ENCODE measurements around the gene ARL14EP. TPM values are rescaled to one million over a fixed set of nuclear protein-coding genes. Genes with fewer than 3 reads are reported as not detected.
A peak's percentile ranks its signal among the peaks of the same experiment; 100 is the strongest.

ARL14EP gene
- total and polyA plus RNA-seq, 2 of the 8 experiments (the other 6 are each of a cell fraction or from before 2014, with no cell fraction given) = 14.3 to 29.6 TPM

DNA sequence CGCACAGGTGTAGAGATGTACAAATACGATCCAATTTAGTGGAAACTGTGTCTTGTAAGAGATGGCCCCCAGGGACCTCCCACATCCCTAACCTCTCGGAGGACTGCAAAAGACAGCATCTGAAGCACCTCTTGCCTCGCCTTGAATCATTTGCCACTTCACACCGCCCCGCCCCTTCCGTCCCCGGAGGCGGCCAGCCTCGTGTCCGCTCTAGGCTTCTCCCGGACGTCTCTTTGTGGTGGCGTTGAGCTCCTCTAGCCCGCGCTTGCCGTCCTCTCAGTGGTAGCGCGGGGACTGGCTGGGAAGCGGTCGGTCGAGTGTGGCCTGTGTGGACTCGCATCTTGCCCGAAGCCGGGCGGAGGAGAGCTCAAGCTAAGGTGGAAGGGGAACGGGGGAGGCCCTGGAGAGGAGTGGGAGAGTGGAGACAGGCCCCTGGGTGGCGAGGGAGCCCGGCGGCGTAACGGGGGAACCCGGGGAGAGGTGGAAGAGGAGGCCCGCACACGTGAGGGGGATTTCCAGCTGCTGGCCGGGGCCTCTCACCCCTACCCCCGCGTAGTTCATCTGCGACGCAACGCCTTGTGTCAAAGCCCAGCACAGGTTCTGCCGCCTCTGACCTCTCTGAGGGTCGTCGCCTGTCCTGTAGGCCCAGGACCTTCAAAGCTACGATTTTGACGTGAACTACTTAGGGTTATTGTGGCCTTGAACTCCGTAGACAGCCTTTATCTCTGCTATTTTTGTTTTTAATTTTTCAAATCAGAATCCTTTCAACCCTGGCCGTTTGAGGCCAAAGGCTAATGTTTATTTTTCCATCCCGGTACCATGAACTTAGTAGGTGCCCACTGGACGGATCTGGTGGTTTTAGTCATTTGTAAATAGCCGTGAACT, at the start of gene ARL14EP (continued):
- TF ChIP-seq KDM4A (IDR thresholded peaks at IDR 0.05; ENCODE audit: low read depth, low read length, severe bottlenecking) (peak; percentile 45), FOSL1 (IDR thresholded peaks at IDR 0.05; ENCODE audit: insufficient read depth, low read depth, low read length) (no peak), EGR1 (IDR thresholded peaks at IDR 0.05; ENCODE audit: borderline replicate concordance, low read depth, low read length) (peak; percentile 95), HDAC2 (IDR thresholded peaks at IDR 0.05; ENCODE audit: borderline replicate concordance in 1 of 2, low read depth in 2 of 2, low read length in 2 of 2) (peak in 1 of 2 experiments; percentile 76; a peak in 1 of 4 replicates), SP2 (IDR thresholded peaks at IDR 0.05; ENCODE audit: low read length) (peak; percentile 99), SIN3A (conservative IDR thresholded peaks at IDR 0.05 in 1 of 2, IDR thresholded peaks at IDR 0.05 in 1 of 2; ENCODE audit: low read depth in 1 of 2, low read length in 2 of 2) (peak in 1 of 2 experiments; percentile 84; a peak in 2 of 4 replicates), CTBP2 (IDR thresholded peaks at IDR 0.05; ENCODE audit: borderline replicate concordance, insufficient read depth, insufficient read length, low read length) (peak; percentile 36), RFX5 (IDR thresholded peaks at IDR 0.05; ENCODE audit: borderline replicate concordance, low read depth, low read length) (no peak)

Data from H1 (cell line).